ENCODE results near the gene COX17.

Gene COX17

GRCh38 chr3:119672776-119673175 lies 4.4 kb downstream of the COX17 start:
- no peak for DNase-seq

DNA sequence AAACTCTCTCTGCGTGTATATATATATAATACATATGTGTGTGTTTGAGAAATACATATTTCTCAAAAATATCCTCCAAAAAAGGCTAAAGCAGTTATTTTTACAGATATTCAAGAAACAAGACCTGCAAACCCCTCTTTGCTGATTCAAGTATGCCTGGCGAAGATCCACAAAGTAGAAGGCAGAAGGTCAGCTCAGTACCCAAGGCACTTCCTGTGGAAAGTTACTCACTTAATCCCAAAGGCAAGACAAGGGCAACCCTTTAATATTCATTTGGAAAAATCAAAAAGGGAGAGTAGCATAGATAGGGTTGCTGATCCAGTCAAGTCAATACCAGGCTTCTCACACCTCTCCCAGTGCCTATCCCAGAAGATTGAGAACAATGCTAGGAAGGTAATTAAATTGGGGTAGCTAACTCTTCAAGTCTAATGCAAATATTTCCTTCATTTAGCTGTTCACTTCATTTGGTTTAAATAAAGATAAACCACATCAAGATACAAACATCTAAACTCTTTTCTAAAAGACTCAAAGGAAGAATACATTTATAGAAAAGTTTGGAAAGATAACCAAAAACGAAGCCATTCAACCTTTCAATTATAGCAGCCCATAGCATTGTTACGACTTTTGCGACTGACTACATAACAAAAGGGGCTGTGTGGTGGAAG lies 7.2 kb downstream of the COX17 start:
- no peak for DNase-seq

GRCh38 chr3:119665954-119666559 lies 11.1 kb downstream of the COX17 start:
- no peak for DNase-seq

GRCh38 chr3:119664850-119665379 lies 12.3 kb downstream of the COX17 start:
- DNase-seq: no peak

GRCh38 chr3:119664370-119664769 lies 12.8 kb downstream of the COX17 start:
- no peak for DNase-seq

DNA sequence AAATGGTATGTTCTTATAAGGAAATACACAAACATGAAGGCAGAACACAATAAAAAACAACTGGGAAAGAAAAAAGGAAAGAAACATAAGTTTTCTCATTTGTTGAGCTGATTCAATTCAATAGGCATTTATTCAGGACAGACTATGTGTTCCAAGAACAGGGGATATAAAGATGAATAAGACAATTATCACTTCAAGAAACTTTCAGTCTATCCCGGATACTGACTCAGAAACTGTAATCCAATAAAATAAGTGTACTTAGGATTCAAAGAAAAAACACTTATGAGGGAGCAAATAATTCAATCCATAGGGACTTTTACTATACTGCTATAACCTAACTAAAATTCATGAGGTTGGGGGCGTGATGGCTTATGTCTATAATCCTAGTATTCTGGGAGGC lies 13.3 kb downstream of the COX17 start:
- DNase-seq: no peak

DNA sequence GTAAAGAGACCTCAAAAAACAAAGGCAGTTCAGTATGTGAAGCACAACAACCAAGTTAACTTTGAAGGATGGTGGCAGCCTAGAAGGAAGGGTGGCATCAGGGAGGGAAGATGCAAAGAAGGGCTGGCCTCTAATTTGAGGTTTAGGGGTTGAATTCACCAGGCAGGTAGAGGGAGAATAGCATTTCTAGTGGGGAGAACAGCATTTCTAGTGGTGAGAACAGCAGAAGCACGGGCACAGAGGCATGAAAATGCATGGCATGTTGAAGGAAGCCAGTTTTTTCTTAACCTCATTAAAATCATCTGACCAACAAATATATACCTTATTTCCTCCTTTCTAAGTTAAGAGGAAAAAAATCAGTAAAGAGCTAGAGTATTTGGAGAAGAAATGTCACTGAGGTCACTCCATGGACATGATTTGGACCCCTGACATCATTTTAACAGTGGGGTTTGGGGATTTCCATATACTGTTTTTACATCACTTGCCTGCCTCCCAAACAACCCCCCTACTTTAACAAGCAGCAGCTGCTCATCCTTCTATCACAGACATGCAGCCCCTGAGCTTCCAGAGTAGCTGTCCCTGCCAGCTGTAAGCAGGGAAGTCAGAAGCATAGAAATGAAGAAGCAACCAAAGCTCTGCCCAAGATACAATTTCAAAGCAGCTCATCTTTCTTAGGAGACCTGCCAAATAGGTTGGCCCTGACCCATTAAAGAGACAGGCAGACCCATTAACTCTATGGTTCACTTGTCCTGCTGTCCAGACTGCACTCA lies 14.4 kb downstream of the COX17 start:
- DNase-seq: no peak

GRCh38 chr3:119660474-119661440 lies 16.4 kb downstream of the COX17 start, which contains the start of gene POPDC2:
Gene POPDC2 (minus strand): TSS chr3:119660589. CDS start chr3:119660423, 166 bp downstream.
- DNase-seq: no peak

DNA sequence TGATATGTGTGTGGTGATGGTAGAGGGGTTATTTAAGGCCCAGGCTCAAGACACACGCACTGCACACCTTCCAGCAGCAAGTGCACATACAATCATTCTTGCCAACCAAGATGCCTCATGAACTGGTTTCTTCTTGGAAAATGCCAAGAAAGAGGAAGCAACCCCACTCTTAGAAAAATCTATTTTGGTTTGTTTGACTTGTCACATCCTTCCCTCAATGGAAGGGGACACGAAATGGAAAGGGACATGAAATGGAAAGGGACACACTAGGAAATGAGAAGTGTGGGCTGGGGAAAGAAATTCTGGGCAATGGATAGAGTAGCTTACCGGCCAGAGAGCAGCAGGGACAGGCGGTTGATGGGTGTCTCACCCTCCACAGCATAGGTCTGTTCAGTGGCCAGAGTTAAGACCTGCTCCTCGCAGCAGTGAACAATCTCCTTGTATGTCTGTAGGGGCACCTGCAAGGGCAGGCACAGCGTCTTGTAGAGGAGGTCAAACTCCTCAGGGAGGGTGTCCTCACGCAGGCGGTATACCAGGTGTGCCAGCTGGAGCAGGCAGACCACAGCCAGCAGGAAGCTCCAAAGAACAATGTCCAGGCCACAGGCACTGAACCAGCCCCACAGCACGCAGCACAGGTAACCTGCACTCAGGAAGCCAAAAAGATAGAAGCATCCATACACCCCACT lies 17.5 kb downstream of the COX17 start:
- no peak for DNase-seq

DNA sequence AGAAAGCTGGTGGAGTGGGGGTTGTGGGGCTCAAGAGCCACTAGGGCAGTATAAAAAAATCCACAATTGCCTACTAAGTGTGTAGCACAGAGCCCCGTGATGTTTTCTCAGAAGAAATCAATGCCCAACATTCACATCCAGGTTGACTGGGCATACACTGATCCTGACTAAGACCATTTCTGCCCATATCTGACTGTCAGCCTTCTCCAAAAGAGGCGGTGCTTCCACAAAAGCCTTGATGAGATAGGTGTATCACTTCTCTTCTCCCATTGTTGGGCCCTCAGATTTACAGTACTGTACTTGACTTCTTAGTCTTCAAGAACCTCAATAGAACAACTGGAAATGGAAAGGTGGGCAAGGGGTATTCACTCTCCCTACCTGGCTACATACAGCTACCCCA lies 18.2 kb downstream of the COX17 start:
- DNase-seq: no peak

- no peak for DNase-seq
Measured at GRCh38 chr3:119657887-119658702, 19.1 kb downstream of the COX17 start.

- no peak for DNase-seq
Measured at GRCh38 chr3:119653876-119654275, 23.3 kb downstream of the COX17 start.

- no peak for DNase-seq
Measured at GRCh38 chr3:119652306-119653033, 24.7 kb downstream of the COX17 start.

- no peak for DNase-seq
Measured at GRCh38 chr3:119649761-119650160, 27.4 kb downstream of the COX17 start.

DNA sequence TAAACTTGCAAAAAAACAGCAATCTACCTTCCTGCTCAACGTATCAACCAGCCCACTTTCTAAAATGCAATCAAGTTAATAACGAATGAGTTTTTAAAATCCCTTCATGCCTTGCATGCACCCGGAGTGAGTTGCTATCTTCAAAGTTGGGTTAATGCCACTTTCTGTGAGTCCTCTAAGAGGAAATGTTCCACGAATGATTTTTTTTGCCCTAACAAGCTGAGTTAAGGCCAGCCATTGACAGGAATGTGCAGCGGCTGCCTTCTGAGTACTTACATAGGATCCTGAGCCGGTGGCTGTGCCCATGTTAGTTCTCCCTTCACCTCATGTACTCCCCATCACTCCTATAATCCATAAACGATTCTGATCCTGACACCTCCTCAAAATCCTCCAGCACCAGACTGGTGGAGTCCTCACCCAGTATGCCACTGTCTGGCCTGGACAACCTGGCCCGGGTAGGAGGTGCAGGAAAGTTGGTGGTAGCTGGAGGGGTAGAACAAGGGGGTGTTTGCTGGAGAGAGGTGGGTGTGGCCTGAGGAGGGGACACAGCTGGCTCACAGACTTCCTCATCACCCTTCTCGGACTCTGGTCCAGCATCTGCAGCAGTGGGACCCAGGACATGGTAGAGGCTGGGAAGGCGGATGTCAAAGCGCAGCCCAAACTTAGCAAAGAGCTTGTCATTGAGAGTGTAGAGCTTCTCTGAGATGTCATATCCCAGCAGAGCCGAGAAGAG lies 29.2 kb downstream of the COX17 start:
- peak; percentile 81 for DNase-seq

- no peak for DNase-seq
Measured at GRCh38 chr3:119647171-119647570, 30.0 kb downstream of the COX17 start.

- DNase-seq: no peak
Measured at GRCh38 chr3:119645813-119646212, 31.4 kb downstream of the COX17 start.

DNA sequence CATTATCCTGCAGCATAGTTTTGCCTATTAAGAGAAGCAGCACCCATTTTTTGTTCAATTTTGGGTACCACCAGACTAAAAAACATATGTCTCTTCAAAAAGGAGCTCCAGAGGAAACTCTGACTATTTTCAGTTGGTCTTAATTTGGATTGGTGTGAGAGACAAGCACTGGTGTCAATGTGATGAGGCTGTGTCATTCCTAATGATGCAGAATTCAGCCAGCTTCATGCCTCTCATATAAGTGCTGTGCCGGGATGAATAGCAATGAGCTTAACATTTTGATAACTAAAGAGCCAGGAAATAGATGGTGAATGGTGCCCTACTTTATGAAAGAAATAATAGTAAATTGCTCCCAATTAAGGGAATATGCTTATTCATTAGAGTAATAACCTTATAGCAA lies 32.7 kb downstream of the COX17 start:
- DNase-seq: no peak

GRCh38 chr3:119643528-119643927 lies 33.7 kb downstream of the COX17 start:
- no peak for DNase-seq
